GM18519 (cell line): Measurements from ENCODE around the gene MMP14.
"Not testable (repeated sequence)": the region's sequence is repeated elsewhere in the genome, so short reads cannot be mapped to it uniquely, and the experiment has no call there.

Source experiments
- ATAC-seq: cut with Tn5 transposase; IDR thresholded peaks from one replicate; pipeline ENCODE4 v1.9.1; 2021; ENCODE audit warnings: mild to moderate bottlenecking, moderate library complexity; ENCODE audit not compliant: unreplicated experiment, low FRiP score

MMP14 gene

GRCh38 chr14:22839159-22839779 lies 2.9 kb downstream of the MMP14 start:
- ATAC-seq: no peak

GRCh38 chr14:22841311-22841710 lies 4.9 kb downstream of the MMP14 start:
- ATAC-seq: no peak

- no peak for ATAC-seq
Observed at GRCh38 chr14:22841769-22842168, 5.4 kb downstream of the MMP14 start.

- no peak for ATAC-seq
Observed at GRCh38 chr14:22842211-22843122, 6.1 kb downstream of the MMP14 start.

GRCh38 chr14:22843123-22843925 lies 6.9 kb downstream of the MMP14 start:
- no peak for ATAC-seq

GRCh38 chr14:22844221-22845102 lies 8.1 kb downstream of the MMP14 start:
- no peak for ATAC-seq

- no peak for ATAC-seq
Observed at GRCh38 chr14:22845103-22845394, 8.7 kb downstream of the MMP14 start.

GRCh38 chr14:22845821-22846625 lies 9.6 kb downstream of the MMP14 start:
- no peak for ATAC-seq

- no peak for ATAC-seq
Observed at GRCh38 chr14:22846811-22847307, 10.5 kb downstream of the MMP14 start.

GRCh38 chr14:22847661-22848341 lies 11.4 kb downstream of the MMP14 start:
- no peak for ATAC-seq

- no peak for ATAC-seq
Observed at GRCh38 chr14:22848351-22849164, 12.2 kb downstream of the MMP14 start.

GRCh38 chr14:22849212-22849819 lies 12.9 kb downstream of the MMP14 start:
- ATAC-seq: no peak

GRCh38 chr14:22850944-22851764 lies 14.8 kb downstream of the MMP14 start:
- no peak for ATAC-seq

- not testable (repeated sequence) for ATAC-seq
Observed at GRCh38 chr14:22852178-22852577, 15.8 kb downstream of the MMP14 start.

- no peak for ATAC-seq
Observed at GRCh38 chr14:22852599-22852939, 16.2 kb downstream of the MMP14 start.

- ATAC-seq: no peak
Observed at GRCh38 chr14:22852940-22853767, 16.8 kb downstream of the MMP14 start.
